SJSA1 (cell line): ENCODE measurements around the gene KDELR1. TPM values are rescaled to one million over a fixed set of nuclear protein-coding genes. Genes with fewer than 3 reads are reported as not detected.
"Not testable (repeated sequence)": the region's sequence is repeated elsewhere in the genome, so short reads cannot be mapped to it uniquely, and the experiment has no call there.

ENCODE experiments used
- DNase-seq, 2 experiments: peaks; one replicate each; pipeline ENCODE4 v3.0.0-alpha.2; 2015 to 2020; ENCODE audit warnings: low spot score in 2 of 2, low read depth in 1 of 2
- H3K27ac ChIP-seq: fragments of 250-450 bp; sonication (Bioruptor Pico); 2 replicates; pipeline ENCODE4 v1.5.1; 2020; ENCODE audit warnings: mild to moderate bottlenecking, moderate library complexity
- H3K27me3 ChIP-seq: fragments of 250-450 bp; sonication (Bioruptor Pico); replicated peaks from 2 replicates; pipeline ENCODE4 v1.5.1; 2020; ENCODE audit warnings: mild to moderate bottlenecking, moderate library complexity
- H3K36me3 ChIP-seq: fragments of 250-450 bp; sonication (Bioruptor Pico); 2 replicates; pipeline ENCODE4 v1.5.1; 2020; ENCODE audit warnings: mild to moderate bottlenecking
- H3K4me1 ChIP-seq: fragments of 250-450 bp; sonication (Bioruptor Pico); replicated peaks from 2 replicates; pipeline ENCODE4 v1.6.1; 2021; ENCODE audit warnings: mild to moderate bottlenecking
- H3K4me3 ChIP-seq: fragments of 250-450 bp; sonication (Bioruptor Pico); 2 replicates; pipeline ENCODE4 v1.5.1; 2020; ENCODE audit warnings: mild to moderate bottlenecking
- H3K9me3 ChIP-seq: fragments of 250-450 bp; sonication (Bioruptor Pico); replicated peaks from 2 replicates; pipeline ENCODE4 v1.5.1; 2020; ENCODE audit warnings: mild to moderate bottlenecking
- total RNA-seq: library from RNA; depleted of rRNA; stranded (reverse); fragments of >200 nt; shearing (Covaris generic); gene quantifications from 2 replicates; pipeline ENCODE4 v1.2.3, GENCODE V29; 2014

The KDELR1 gene
- total RNA-seq, 1 experiment from 2014 or later, result 99.3 TPM

DNA sequence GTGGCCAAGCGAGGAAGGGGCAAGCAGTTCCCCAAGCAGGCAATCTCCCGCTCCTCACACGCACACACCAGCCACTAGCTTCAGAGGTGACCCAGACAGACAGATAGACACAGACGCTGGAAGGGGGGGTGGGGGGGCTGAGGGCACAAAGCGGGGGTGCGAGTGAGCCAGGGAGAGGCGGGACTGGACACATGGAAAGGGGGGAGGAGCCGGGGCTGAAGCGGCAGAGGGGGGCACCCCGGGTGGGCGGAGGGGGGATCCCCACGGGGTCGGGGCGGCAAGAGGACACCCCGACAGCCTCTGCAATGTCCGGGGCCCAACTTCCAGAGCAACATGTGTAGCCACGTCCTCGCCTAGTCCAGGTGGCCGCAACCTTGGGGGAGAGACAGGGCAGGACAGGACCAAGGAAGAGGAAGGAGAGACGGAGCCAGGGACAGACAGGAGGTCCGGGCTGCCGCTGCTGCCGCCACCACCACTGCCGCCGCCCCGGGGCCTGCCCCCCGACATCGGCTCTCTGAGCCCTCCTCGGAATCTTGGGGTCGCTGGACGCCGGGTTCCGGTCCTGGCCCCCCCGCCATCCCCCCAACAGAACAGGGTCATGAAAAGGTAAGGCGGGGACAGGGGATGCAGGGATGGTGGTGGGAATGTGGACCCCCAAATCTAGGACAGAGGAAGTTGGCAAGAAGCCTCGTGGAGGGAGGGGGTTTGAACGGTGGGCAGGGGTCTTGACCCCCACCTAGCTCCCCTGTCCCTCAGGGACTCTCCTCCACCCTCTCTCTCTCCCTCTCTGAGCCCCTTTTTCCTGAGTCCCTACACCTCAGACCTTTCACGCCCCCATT lies 3.2 kb upstream of the KDELR1 start:
- Histone ChIP-seq H3K36me3 (peaks cover 6% of the 10 kb centered on the region; the same call in 1 of the 2 replicates), H3K27ac (no peak overlapping the region), H3K4me3 (no peak overlapping the region), H3K9me3 (no peaks in the 10 kb centered on the region), H3K4me1 (peaks cover 17% of the 10 kb centered on the region), H3K27me3 (peaks cover 47% of the 10 kb centered on the region)
- DNase-seq, result no peak

- no peaks in the 10 kb centered on the region for H3K9me3 ChIP-seq
- peaks cover 14% of the 10 kb centered on the region for H3K36me3 ChIP-seq
- no peak within 1 kb of the TSS for H3K4me3 ChIP-seq
- peaks cover 47% of the 10 kb centered on the region for H3K27me3 ChIP-seq
- H3K27ac ChIP-seq, result no peak within 1 kb of the TSS
- H3K4me1 ChIP-seq, result peaks cover 17% of the 10 kb centered on the region
- DNase-seq, result no peak
Measured at GRCh38 chr19:48393559-48394330, 2.4 kb upstream of the KDELR1 start, which contains the start of gene GRIN2D. Gene GRIN2D (plus strand): TSS chr19:48393668. CDS start chr19:48398393, 4,725 bp downstream.

DNA sequence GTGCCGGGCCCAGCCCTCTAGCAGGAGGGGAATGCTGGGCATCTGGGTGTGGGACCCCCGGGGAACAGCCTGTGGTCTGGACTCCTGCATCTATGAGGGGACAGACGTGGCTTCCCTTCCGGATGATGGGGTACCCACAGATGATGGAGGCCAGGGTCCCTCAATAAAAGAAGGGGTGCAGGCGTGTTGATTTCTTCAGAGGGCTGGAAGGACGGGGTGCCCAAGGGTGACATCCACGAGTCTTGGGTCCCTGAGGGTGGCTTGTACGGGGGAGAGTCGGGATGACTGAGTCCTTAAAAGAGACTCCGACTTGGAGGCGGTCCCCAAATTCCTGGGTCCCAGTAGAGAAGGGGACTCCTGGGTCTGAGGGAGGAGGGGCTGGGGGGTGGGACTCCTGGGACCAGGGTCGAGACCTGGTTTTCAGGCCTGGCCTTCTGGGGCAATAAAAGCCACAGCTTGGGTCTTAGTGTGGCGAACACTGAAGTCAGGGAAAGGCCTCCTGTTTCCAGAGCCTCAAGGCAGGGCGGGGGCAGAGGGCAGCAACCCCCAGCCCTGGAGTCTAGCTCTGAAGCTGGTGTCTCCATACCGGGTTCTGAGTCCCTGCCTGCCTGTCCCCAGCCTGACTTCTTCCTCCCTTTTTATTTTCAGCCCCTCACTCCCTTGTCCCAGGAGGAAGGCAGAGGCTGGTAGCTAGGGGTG lies 1.7 kb upstream of the KDELR1 start:
- H3K36me3 ChIP-seq, result peaks cover 21% of the 10 kb centered on the region
- no peak overlapping the region for H3K27ac ChIP-seq
- H3K9me3 ChIP-seq, result no peaks in the 10 kb centered on the region
- H3K4me1 ChIP-seq, result peaks cover 11% of the 10 kb centered on the region
- no peak for DNase-seq
- H3K4me3 ChIP-seq, result no peak overlapping the region
- H3K27me3 ChIP-seq, result peaks cover 45% of the 10 kb centered on the region

GRCh38 chr19:48392006-48392344 lies 624 bp upstream of the KDELR1 start:
- peaks cover 36% of the 10 kb centered on the region for H3K27me3 ChIP-seq
- not testable (repeated sequence) for DNase-seq, H3K4me3 ChIP-seq, H3K4me1 ChIP-seq, H3K27ac ChIP-seq, H3K9me3 ChIP-seq
- H3K36me3 ChIP-seq, result peaks cover 30% of the 10 kb centered on the region

GRCh38 chr19:48390188-48391099 lies 907 bp downstream of the KDELR1 start:
- no peaks in the 10 kb centered on the region for H3K9me3 ChIP-seq
- peak overlapping the region; percentile 62 for H3K4me3 ChIP-seq
- peaks cover 8% of the 10 kb centered on the region for H3K4me1 ChIP-seq
- H3K27me3 ChIP-seq, result peaks cover 21% of the 10 kb centered on the region
- H3K27ac ChIP-seq, result peak overlapping the region; percentile 84
- peaks cover 46% of the 10 kb centered on the region for H3K36me3 ChIP-seq
- peak; percentile 70 to 82 for DNase-seq

GRCh38 chr19:48386981-48387380 lies 4.4 kb downstream of the KDELR1 start:
- Histone ChIP-seq H3K27me3 (no peaks in the 10 kb centered on the region), H3K4me1 (no peaks in the 10 kb centered on the region), H3K9me3 (no peaks in the 10 kb centered on the region), H3K27ac (no peak overlapping the region), H3K36me3 (peaks cover 76% of the 10 kb centered on the region), H3K4me3 (no peak overlapping the region)
- no peak for DNase-seq

DNA sequence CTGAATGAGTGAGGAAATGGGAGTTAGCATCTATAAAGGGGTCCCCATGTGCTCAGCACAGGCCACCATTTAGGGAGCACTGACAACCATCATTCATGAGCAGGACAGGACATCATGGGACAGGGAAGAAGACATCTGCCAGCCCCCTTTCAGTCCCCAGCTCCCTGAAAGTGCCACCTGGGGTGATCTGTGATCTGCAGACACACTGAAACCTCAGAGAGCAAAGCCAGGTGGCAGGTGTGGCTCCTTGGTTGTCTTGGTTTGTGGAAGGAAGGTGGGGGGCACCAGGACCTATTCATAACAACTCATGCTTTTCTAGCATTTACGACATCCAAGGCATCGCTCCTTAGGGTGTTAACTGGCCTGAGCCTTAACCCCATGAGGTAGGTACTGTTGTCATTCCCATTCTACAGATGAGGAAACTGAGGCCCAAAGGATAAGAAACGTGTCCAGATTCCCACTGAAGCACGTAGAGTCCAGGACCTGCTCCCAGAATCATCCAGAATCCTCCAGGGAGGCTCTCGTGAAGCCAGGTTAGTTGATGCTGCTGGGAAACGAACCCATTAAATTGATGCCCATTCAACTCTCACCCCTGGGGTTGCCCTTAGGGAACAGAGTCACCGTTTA lies 5.8 kb downstream of the KDELR1 start:
- no peak for DNase-seq
- no peaks in the 10 kb centered on the region for H3K4me1 ChIP-seq
- H3K27me3 ChIP-seq, result no peaks in the 10 kb centered on the region
- H3K27ac ChIP-seq, result no peak overlapping the region
- no peak overlapping the region for H3K4me3 ChIP-seq
- H3K36me3 ChIP-seq, result peaks cover 82% of the 10 kb centered on the region
- no peaks in the 10 kb centered on the region for H3K9me3 ChIP-seq

- Histone ChIP-seq H3K4me3 (no peak overlapping the region), H3K4me1 (no peaks in the 10 kb centered on the region), H3K27ac (no peak overlapping the region), H3K27me3 (no peaks in the 10 kb centered on the region), H3K36me3 (peaks cover 58% of the 10 kb centered on the region), H3K9me3 (no peaks in the 10 kb centered on the region)
- no peak for DNase-seq
Measured at GRCh38 chr19:48382286-48382685, 9.1 kb downstream of the KDELR1 start.

GRCh38 chr19:48381178-48381950 lies 10.0 kb downstream of the KDELR1 start:
- no peak for DNase-seq
- H3K36me3 ChIP-seq, result peaks cover 49% of the 10 kb centered on the region
- H3K9me3 ChIP-seq, result no peaks in the 10 kb centered on the region
- H3K4me3 ChIP-seq, result no peak overlapping the region
- no peak overlapping the region for H3K27ac ChIP-seq
- no peaks in the 10 kb centered on the region for H3K27me3 ChIP-seq
- no peaks in the 10 kb centered on the region for H3K4me1 ChIP-seq

DNA sequence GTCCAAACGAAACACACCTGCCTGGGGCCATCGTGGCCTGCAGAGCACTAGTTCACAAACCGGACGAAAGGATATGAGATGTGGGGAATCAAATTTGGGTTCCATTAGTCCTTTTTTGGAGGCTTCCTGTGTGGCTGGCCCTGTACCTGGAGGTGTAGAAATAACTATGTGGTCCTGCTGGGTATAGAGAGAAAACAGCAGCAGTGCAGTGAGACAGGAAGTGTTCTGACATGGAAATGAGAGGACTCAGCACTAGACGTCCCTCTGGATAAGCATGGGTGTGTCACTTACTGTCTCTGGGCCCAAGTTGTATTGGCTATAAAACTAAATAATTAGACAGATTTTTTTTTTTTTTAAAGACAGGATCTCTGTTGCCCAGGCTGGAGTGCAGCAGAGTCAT lies 12.3 kb downstream of the KDELR1 start:
- H3K27me3 ChIP-seq, result no peaks in the 10 kb centered on the region
- H3K4me1 ChIP-seq, result no peaks in the 10 kb centered on the region
- H3K36me3 ChIP-seq, result peaks cover 26% of the 10 kb centered on the region
- no peaks in the 10 kb centered on the region for H3K9me3 ChIP-seq
- H3K27ac ChIP-seq, result no peak overlapping the region
- DNase-seq, result no peak
- no peak overlapping the region for H3K4me3 ChIP-seq

- no peak overlapping the region for H3K27ac ChIP-seq
- H3K4me1 ChIP-seq, result no peaks in the 10 kb centered on the region
- no peak overlapping the region for H3K4me3 ChIP-seq
- peaks cover 17% of the 10 kb centered on the region for H3K36me3 ChIP-seq
- no peaks in the 10 kb centered on the region for H3K27me3 ChIP-seq
- DNase-seq, result no peak
- no peaks in the 10 kb centered on the region for H3K9me3 ChIP-seq
Measured at GRCh38 chr19:48378194-48378570, 13.2 kb downstream of the KDELR1 start.

- H3K27me3 ChIP-seq, result no peaks in the 10 kb centered on the region
- H3K27ac ChIP-seq, result no peak overlapping the region
- no peak for DNase-seq
- H3K4me1 ChIP-seq, result no peaks in the 10 kb centered on the region
- H3K36me3 ChIP-seq, result no peaks in the 10 kb centered on the region
- H3K9me3 ChIP-seq, result no peaks in the 10 kb centered on the region
- H3K4me3 ChIP-seq, result no peak overlapping the region
Measured at GRCh38 chr19:48373567-48373966, 17.8 kb downstream of the KDELR1 start.
